ENCODE measurements around the gene CCNY. TPM values are rescaled to one million over a fixed set of nuclear protein-coding genes. Genes with fewer than 3 reads are reported as not detected.

Gene CCNY
- total RNA-seq, 4 donors from 2014 or later = 21.7 to 27.7 (median 24.8) TPM

GRCh38 chr10:35318551-35318950 is 17.8 kb upstream of the CCNY start:
- no peak overlapping the region for H3K4me3 ChIP-seq
- DNase-seq = no peak
- H3K27ac ChIP-seq = no peak overlapping the region
- no peaks in the 10 kb centered on the region for H3K27me3 ChIP-seq
- H3K9me3 ChIP-seq = no peaks in the 10 kb centered on the region
- TF ChIP-seq CTCF (IDR thresholded peaks at IDR 0.05) (no peak), POLR2A (IDR thresholded peaks at IDR 0.05) (no peak)
- H3K36me3 ChIP-seq = no peaks in the 10 kb centered on the region
- peaks cover 0 to 8% (median 0%) of the 10 kb centered on the region in 4 donors for H3K4me1 ChIP-seq

- no peak for TF ChIP-seq POLR2A (IDR thresholded peaks at IDR 0.05)
- TF ChIP-seq CTCF (IDR thresholded peaks at IDR 0.05) = no peak
- no peak for DNase-seq
- no peaks in the 10 kb centered on the region for H3K9me3 ChIP-seq
- H3K27ac ChIP-seq = no peak overlapping the region
- H3K4me1 ChIP-seq = peaks cover 0 to 8% (median 0%) of the 10 kb centered on the region in 4 donors
- H3K4me3 ChIP-seq = no peak overlapping the region
- no peaks in the 10 kb centered on the region for H3K36me3 ChIP-seq
- no peaks in the 10 kb centered on the region for H3K27me3 ChIP-seq
Measured at GRCh38 chr10:35320341-35320740, 16.0 kb upstream of the CCNY start.

GRCh38 chr10:35322636-35323035 is 13.7 kb upstream of the CCNY start:
- no peak for DNase-seq
- TF ChIP-seq CTCF (IDR thresholded peaks at IDR 0.05) (no peak), POLR2A (IDR thresholded peaks at IDR 0.05) (no peak)
- no peaks in the 10 kb centered on the region for H3K4me1 ChIP-seq
- no peak overlapping the region for H3K4me3 ChIP-seq
- no peaks in the 10 kb centered on the region for H3K36me3 ChIP-seq
- H3K9me3 ChIP-seq = no peaks in the 10 kb centered on the region
- H3K27me3 ChIP-seq = no peaks in the 10 kb centered on the region
- H3K27ac ChIP-seq = no peak overlapping the region

- no peak overlapping the region for H3K27ac ChIP-seq
Measured at GRCh38 chr10:35324196-35324595, 12.1 kb upstream of the CCNY start.

GRCh38 chr10:35326466-35327235 is 9.7 kb upstream of the CCNY start:
- DNase-seq = no peak
- Histone ChIP-seq H3K27me3 (no peaks in the 10 kb centered on the region), H3K4me3 (no peak overlapping the region), H3K36me3 (no peaks in the 10 kb centered on the region), H3K9me3 (no peaks in the 10 kb centered on the region), H3K4me1 (no peaks in the 10 kb centered on the region), H3K27ac (no peak overlapping the region)
- no peak for TF ChIP-seq CTCF (IDR thresholded peaks at IDR 0.05)
- TF ChIP-seq POLR2A (IDR thresholded peaks at IDR 0.05) = no peak

More at GRCh38 chr10:35324196-35324595, 12.1 kb upstream of the CCNY start:
- H3K9me3 ChIP-seq = no peaks in the 10 kb centered on the region
- no peaks in the 10 kb centered on the region for H3K27me3 ChIP-seq
- TF ChIP-seq POLR2A (IDR thresholded peaks at IDR 0.05) = no peak
- no peak for DNase-seq
- no peaks in the 10 kb centered on the region for H3K36me3 ChIP-seq
- no peak overlapping the region for H3K4me3 ChIP-seq
- no peaks in the 10 kb centered on the region for H3K4me1 ChIP-seq

- H3K4me1 ChIP-seq = peaks cover 0 to 7% (median 0%) of the 10 kb centered on the region in 4 donors
- peak overlapping the region in 1 of 4 donors; percentile 30 for H3K27ac ChIP-seq
- DNase-seq = no peak
- no peaks in the 10 kb centered on the region for H3K36me3 ChIP-seq
- TF ChIP-seq CTCF (IDR thresholded peaks at IDR 0.05) (no peak), POLR2A (IDR thresholded peaks at IDR 0.05) (no peak)
- no peaks in the 10 kb centered on the region for H3K27me3 ChIP-seq
- H3K9me3 ChIP-seq = no peaks in the 10 kb centered on the region
- no peak overlapping the region for H3K4me3 ChIP-seq
Measured at GRCh38 chr10:35327790-35328403, 8.4 kb upstream of the CCNY start.

All from Peyer's patch (tissue), 4 donors.